Activated CD8-positive, alpha-beta memory T cell treated with anti-CD3 and anti-CD28 coated beads, Interleukin-2, amount 50 U/mL, for 4 hours (primary cell): Measurements from ENCODE around the gene PECR.
"Not testable (repeated sequence)": the region's sequence is repeated elsewhere in the genome, so short reads cannot be mapped to it uniquely, and the experiment has no call there.

Experiments used
- DNase-seq: peaks from one replicate; pipeline ENCODE4 v3.0.0-alpha.2; 2020

Gene PECR

DNA sequence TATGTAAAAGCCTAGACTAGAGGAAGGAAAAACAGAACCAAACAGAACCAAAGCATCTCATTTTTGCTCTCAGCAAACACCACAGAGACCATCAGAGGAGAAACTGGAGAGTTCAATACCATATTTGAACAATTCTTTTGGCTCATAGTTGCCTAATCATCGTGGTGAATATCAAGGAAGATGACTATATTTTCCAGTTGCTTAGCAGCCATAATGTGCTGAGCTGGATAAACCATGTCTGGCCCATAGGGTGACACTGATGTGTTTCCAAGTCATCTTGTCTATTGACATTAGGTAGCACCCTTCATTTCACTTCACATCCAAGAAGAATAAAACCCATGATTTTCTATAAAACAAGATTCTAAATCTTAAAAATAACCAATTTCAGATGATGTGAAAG is 21.6 kb upstream of the PECR start:
- no peak for DNase-seq

- no peak for DNase-seq
Observed at GRCh38 chr2:216101109-216101508, 19.5 kb upstream of the PECR start.

DNA sequence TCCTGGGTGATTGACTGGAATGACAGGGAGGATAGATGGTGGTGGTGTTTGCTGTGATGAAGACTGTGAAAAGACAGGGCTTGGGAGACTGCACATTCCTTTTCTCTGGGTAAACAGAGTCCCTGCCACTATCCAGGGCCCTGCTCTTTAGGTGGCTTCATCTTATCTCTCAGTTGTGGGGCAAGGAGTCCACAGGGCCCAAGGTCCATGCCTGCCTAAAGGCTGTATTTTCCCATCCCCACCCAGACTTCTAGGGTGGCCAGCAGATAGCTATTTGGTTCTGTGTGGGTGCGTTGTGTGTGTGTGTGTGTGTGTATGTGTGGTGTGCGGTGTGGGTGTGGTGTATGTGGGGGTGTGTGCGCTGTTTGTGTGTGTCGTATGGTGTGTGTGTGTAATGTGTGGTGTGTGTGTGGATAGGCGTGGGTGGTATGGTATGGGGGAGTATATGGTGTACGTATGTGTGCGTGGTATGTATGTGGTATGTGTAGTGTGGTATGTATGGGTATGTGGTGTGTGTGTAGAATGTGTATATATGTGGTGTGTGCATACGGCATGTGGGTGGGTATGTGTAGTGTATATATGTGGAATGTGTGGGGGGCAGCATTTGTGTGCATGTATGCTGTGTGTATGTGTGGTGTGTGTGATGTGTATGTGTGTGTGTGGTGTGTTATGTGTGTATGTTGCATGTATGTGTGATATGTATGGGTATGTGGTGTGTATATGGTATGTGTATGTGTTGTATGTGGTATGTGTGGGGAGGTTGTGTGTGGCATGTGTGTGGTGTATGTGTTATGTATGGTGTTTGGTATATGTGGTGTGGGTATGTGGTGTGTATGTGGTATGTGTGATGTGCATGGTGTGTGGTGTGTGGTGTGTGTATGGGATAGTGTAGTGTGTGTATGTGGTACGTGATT is 17.1 kb upstream of the PECR start:
- no peak for DNase-seq

DNA sequence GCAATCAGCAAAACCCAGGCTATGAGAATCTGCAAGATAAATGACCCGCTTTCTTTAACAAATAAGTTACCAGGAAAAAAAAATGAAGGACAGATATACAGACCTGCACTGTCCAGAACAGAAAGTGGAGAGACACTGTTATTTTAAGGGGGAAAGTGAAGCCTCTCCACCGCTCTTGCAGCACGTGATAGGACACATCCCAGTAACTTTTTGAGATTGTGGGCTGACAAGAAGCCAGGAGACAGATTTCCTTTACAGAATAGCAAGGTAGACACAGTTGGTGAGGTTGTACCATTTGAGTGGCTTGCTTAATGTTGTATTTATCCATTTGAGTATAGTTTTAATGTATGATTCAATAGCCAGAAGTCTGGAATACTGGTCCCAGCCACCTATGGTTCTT is 13.1 kb upstream of the PECR start:
- DNase-seq = no peak

DNA sequence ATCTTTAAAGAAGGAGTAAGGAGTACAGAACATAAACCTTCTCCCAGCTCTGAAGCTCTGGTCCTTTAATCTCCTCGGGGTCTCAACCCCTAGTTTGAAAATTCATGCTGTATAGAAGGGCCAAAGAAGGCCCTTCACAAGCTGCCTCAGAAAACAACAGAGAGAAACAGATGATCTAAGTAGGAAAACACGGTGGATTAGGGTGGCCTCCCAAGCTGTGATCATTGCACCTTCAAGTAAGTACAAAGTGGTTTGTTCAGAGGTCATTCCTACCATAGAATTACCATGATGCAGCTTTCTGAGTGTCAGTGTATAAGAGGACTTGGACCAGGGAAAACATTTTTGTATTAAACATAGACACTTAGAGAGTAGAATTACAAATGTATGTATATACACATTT is 11.0 kb upstream of the PECR start:
- no peak for DNase-seq

GRCh38 chr2:216090369-216090786 is 8.8 kb upstream of the PECR start:
- DNase-seq = no peak

DNA sequence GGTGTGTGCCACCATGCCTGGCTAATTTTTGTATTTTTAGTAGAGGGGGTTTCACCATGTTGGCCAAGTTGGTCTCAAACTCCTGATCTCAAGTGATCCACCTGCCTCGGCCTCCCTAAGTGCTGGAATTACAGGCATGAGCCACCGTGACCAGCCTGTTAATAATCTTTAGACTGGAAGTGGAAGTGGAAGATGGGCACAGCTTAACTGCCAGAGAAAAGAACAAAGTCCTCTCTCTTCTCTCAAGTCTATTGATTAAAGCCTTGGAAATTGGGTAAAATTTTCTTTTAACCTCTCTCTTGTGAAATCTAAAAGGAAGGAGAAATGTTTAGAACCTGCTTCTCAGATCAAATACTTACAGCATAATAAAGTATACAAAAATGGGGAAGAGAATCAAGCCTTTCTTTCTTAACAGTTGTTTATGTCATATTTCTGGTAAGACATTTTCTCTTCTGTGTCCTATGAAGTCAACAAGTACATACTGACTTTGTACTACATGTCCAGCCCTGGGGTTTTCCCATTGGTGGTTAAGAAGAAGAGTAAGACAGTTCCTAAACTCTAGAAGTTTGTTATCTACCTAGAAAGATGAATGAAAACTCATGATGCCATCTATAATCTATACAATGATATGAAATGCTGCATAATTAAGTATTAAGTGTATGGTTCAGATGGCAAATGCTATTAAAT is 4.7 kb upstream of the PECR start:
- no peak for DNase-seq

DNA sequence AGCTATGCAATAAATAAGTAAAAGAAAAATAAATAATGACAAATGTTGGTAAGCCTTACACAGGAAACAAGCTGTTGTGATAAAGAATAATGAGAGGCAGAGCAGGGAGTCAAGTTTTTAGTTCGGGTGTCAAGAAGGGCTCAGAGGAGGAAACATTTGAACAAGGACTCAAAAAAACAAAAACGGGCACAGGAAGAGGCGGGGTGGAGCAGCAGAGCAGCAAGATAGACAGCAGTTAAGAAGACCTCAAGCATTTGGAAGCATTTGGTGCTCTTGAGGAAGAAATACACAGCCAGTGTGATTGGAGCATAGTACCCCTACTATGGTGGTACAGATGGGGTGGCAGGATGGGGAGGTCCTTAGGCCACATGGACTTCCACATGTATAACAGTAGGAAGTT is 2.9 kb upstream of the PECR start:
- no peak for DNase-seq

DNA sequence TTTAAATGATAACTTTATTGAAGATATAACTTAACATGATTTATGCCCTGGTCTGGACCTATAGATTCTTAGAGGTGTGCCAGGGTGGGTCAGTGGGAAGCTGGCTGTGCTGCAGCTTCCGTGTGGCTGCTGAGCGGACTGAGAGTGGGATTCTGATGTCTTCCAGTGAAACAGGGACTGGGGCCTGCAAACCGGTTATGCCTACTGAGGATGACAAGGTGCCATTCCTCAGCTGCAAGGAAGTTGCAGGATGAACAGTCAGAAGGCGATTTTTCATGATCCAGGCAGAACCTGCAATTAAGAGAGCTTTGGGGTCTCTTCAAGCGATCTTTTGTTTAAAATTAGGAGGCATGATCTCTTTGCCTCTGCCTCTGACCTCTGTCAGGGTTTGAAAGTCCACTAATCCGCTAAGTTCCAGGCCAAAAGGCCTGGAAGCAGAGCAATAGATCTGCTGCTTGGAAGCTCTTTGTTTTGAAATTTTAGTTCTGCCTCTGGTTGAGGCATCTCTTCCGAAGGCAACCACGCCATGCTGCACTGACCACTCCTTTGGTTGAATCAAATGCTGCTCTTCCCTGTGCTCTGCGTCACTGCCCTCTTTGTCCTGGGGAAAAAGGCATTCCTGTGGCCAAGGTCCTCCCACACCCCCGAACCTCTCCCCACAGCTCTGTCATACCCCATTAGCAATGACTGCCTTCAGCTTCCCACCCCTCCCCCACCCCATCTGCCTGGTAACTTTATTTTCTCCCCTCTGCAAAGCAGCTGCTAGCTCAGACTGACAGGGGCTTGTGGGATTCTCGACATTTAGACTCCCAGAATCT is 2.1 kb upstream of the PECR start:
- DNase-seq = no peak

DNA sequence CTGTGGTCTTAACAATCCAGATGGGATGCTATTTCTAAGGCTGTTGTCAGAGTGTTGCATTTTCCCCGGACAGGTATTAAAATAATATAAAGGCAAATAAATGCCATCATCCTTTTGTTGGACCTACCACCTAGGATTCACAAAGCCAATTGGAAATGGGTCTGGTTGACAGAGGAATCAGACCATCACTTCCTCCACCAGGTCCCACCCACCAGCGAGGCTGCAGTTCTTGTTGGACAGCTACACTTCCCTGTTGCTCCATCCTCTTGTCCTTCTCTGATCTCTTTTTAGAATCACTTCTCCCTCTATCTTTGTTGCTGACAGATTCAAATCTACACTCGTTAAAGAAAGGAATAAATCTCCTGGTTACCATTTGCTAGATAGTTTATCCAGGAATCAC is 1.2 kb upstream of the PECR start:
- DNase-seq = no peak

- no peak for DNase-seq
Observed at GRCh38 chr2:216082117-216082711, 605 bp upstream of the PECR start.

- DNase-seq = no peak
Observed at GRCh38 chr2:216081012-216081411, 597 bp downstream of the PECR start.

- not testable (repeated sequence) for DNase-seq
Observed at GRCh38 chr2:216080048-216080447, 1.6 kb downstream of the PECR start.

DNA sequence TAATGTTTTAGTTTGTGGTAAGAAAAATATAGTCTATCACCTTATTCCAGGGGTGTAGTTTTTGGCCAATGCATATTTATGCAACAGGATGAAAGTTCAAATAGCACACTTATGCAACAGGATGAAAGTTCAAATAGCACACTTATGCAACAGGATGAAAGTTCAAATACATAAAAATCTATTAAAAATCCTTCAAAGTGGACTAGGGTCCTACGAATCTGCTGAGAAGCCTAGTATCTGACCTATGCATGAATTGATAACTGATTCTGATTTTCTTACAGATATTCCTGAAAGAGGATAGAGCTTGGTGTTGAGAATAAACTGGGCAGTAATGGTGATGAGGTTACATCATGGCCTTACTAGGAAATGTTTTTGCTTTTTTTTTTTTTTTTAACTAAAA is 2.8 kb downstream of the PECR start:
- DNase-seq = no peak

- DNase-seq = no peak
Observed at GRCh38 chr2:216075510-216076485, 5.8 kb downstream of the PECR start.

DNA sequence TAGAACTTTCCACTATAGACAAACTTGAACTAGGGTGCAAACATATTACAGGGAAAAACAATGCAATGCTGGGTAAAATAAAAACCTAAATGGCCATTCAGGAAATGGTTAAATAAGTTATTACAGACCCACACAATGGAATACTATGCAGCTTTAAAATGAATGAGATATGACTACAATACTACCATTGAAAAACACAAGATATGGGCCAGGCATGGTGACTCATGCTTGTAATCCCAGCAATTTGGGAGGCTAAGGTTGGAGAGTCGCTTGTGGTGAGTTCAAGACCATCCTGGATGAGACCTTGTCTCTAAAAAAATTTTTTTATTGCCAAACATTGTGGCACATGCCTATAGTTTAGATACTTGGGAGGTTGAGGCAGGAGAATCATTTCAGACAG is 6.8 kb downstream of the PECR start:
- DNase-seq = no peak

- no peak for DNase-seq
Observed at GRCh38 chr2:216074380-216074779, 7.2 kb downstream of the PECR start.

GRCh38 chr2:216073773-216074172 is 7.8 kb downstream of the PECR start:
- no peak for DNase-seq

DNA sequence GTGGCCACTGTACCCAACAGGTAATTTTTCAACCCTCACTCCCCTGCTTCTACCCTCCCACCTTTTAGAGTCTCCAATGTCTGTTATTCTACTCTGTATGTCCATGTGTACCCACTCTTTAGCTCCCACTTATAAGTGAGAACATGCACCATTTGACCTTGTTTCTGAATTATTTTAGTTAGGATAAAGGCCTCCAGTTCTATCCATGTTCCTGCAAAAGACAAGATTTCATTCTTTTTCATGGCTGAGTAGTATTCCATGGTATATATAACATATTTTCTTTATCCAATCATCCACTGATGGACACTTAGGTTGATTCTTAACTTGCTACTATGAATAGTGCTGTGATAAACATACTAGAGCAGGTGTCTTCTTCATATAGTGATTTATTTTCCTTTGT is 9.1 kb downstream of the PECR start:
- no peak for DNase-seq

GRCh38 chr2:216071111-216071851 is 10.3 kb downstream of the PECR start:
- DNase-seq = no peak

GRCh38 chr2:216070195-216070594 is 11.4 kb downstream of the PECR start:
- no peak for DNase-seq
